HFF-Myc (cell line): ENCODE results near the gene SIGLEC11.
"Not testable (repeated sequence)": the region's sequence is repeated elsewhere in the genome, so short reads cannot be mapped to it uniquely, and the experiment has no call there.

Source experiments
- DNase-seq: peaks from one replicate; pipeline ENCODE4 v3.0.0-alpha.2; 2011; ENCODE audit warnings: low read depth; ENCODE audit errors: extremely low read depth
- H3K4me3 ChIP-seq: replicated peaks from 2 replicates; pipeline ENCODE4 v1.5.1; 2011; ENCODE audit warnings: low read depth, mild to moderate bottlenecking, control low read depth, low read length
- CTCF ChIP-seq: IDR thresholded peaks from 2 replicates; pipeline ENCODE4 v1.5.1; 2012; ENCODE audit warnings: mild to moderate bottlenecking, low read depth, low read length, control low read depth; ENCODE audit errors: missing control alignments

The SIGLEC11 gene

GRCh38 chr19:49926515-49926914 is 34.5 kb downstream of the SIGLEC11 start:
- no peak for TF ChIP-seq CTCF
- DNase-seq = no peak
- no peak overlapping the region for H3K4me3 ChIP-seq

GRCh38 chr19:49925486-49925885 is 35.5 kb downstream of the SIGLEC11 start:
- no peak for DNase-seq
- TF ChIP-seq CTCF = no peak
- H3K4me3 ChIP-seq = no peak overlapping the region

DNA sequence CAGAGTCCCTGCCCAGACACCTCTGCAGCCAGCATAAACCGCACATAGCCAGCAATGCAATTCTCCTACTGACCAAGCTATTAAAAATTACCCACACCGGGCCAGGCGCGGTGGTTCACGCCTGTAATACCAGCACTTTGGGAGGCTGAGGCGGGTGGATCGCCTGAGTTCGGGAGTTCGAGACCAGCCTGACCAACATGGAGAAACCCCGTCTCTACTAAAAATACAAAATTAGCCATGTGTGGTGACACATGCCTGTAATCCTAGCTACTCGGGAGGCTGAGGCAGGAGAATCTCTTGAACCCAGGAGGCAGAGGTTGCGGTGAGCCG is 36.1 kb downstream of the SIGLEC11 start:
- not testable (repeated sequence) for H3K4me3 ChIP-seq, DNase-seq

DNA sequence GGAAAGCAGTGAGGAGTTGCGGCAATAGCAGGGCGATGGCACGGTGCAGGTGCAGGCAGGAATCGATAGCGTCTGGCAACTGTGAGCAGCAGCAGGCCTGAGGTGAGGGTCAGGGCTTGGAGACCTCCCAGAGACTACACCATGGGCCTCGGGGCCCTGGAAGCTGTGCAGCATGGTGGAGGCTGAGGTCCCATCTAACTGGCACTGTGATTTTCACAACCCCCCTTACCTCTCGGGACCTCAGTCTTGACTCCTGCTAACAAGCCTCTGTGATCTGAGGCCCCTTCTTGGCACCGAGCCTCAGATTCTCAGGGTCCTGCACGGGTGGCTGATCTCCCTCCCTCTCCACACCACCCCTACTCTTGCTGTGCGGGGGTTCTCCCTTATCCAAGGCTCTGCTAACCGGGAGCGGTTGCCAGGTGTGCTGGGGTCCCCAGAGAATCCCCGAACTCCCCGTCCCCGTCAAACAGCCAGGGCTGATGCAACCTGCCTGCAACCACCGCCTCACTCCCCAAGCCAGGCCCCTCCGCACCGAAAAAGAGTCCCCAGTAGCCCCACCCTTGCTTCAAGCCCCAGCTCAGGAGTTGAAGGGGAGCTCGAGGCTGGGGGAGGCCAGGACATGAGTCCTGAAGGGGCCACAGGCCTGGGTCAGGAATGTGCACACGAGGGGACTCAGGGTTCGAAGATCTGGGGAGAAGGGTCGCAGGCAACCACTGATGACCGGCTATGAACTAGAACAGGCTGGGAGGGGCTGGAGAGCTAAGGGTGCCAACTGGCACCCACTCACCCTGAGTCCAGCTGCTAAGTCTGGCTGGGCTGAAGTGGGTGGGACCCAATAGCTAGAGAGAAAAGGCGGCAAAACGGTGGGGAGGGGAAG is 36.7 kb downstream of the SIGLEC11 start:
- no peak overlapping the region for H3K4me3 ChIP-seq
- DNase-seq = no peak
- TF ChIP-seq CTCF = no peak

GRCh38 chr19:49923055-49924003 is 37.6 kb downstream of the SIGLEC11 start:
- DNase-seq = no peak
- no peak overlapping the region for H3K4me3 ChIP-seq
- no peak for TF ChIP-seq CTCF

GRCh38 chr19:49921871-49922795 is 38.8 kb downstream of the SIGLEC11 start:
- no peak for DNase-seq
- no peak for TF ChIP-seq CTCF

More at GRCh38 chr19:49921871-49922795, 38.8 kb downstream of the SIGLEC11 start:
- no peak overlapping the region for H3K4me3 ChIP-seq
